GM23338 (cell line): ENCODE measurements around the gene PLOD2. TPM values are rescaled to one million over a fixed set of nuclear protein-coding genes. Genes with fewer than 3 reads are reported as not detected.

ENCODE experiments used
- ATAC-seq: fragments of 200-7000 bp; cut with Tn5 transposase; 3 replicates; pipeline ENCODE4 v1.9.1; 2020
- DNase-seq: peaks from one replicate; pipeline ENCODE4 v3.0.0-alpha.2; 2015; ENCODE audit warnings: low spot score
- H2AFZ ChIP-seq: fragments of 200-600 bp; sonication (generic); 2 replicates; pipeline ENCODE4 v1.8.0; 2016; ENCODE audit warnings: antibody characterized with exemption, mild to moderate bottlenecking, moderate library complexity
- H3F3A ChIP-seq: fragments of 200-600 bp; sonication (generic); replicated peaks from 2 replicates; pipeline ENCODE4 v1.8.0; 2017; ENCODE audit warnings: antibody characterized with exemption, mixed run types, low read depth
- H3K27ac ChIP-seq: fragments of 200-600 bp; sonication (generic); 2 replicates; pipeline ENCODE4 v1.6.1; 2016; ENCODE audit warnings: low read depth
- H3K27me3 ChIP-seq: fragments of 200-600 bp; sonication (generic); 2 replicates; pipeline ENCODE4 v1.8.0; 2016; ENCODE audit warnings: mild to moderate bottlenecking, mixed run types, moderate library complexity; ENCODE audit not compliant: insufficient read depth
- H3K36me3 ChIP-seq: fragments of 200-600 bp; sonication (generic); 2 replicates; pipeline ENCODE4 v1.8.0; 2016; ENCODE audit warnings: mild to moderate bottlenecking; ENCODE audit not compliant: insufficient read depth
- H3K4me1 ChIP-seq: fragments of 200-600 bp; sonication (generic); 2 replicates; pipeline ENCODE4 v1.8.0; 2016; ENCODE audit warnings: mild to moderate bottlenecking, moderate library complexity; ENCODE audit not compliant: insufficient read depth
- H3K4me2 ChIP-seq: fragments of 200-600 bp; sonication (generic); 2 replicates; pipeline ENCODE4 v1.7.1; 2017; ENCODE audit warnings: mixed run types
- H3K4me3 ChIP-seq: fragments of 200-600 bp; sonication (generic); 2 replicates; pipeline ENCODE4 v1.6.1; 2016; ENCODE audit warnings: mixed run types
- H3K79me2 ChIP-seq: fragments of 200-600 bp; sonication (generic); replicated peaks from 2 replicates; pipeline ENCODE4 v1.8.0; 2017; ENCODE audit warnings: mild to moderate bottlenecking; ENCODE audit not compliant: insufficient read depth
- H3K9me2 ChIP-seq: fragments of 200-600 bp; sonication (generic); 2 replicates; pipeline ENCODE4 v1.8.0; 2017; ENCODE audit not compliant: insufficient read depth
- H4K20me1 ChIP-seq: fragments of 200-600 bp; sonication (generic); replicated peaks from 2 replicates; pipeline ENCODE4 v1.8.0; 2017; ENCODE audit warnings: mild to moderate bottlenecking; ENCODE audit not compliant: insufficient read depth
- H3K27ac Mint-ChIP-seq: 2 replicates; pipeline ENCODE4 v1.8.0; 2020; ENCODE audit warnings: inconsistent platforms, mild to moderate bottlenecking, moderate library complexity, mixed read lengths
- H3K27me3 Mint-ChIP-seq: 3 replicates; pipeline ENCODE4 v1.8.0; 2022; ENCODE audit warnings: low read depth, mild to moderate bottlenecking, moderate library complexity, mixed read lengths, inconsistent platforms; ENCODE audit not compliant: insufficient read depth, poor library complexity
- H3K36me3 Mint-ChIP-seq: 3 replicates; pipeline ENCODE4 v1.8.0; 2021; ENCODE audit warnings: low read depth, mild to moderate bottlenecking, inconsistent platforms, moderate library complexity, mixed read lengths
- H3K4me1 Mint-ChIP-seq: 3 replicates; pipeline ENCODE4 v1.8.0; 2020; ENCODE audit warnings: mild to moderate bottlenecking, inconsistent platforms, mixed read lengths
- H3K4me3 Mint-ChIP-seq: 3 replicates; pipeline ENCODE4 v1.8.0; 2021; ENCODE audit warnings: moderate library complexity, mild to moderate bottlenecking, inconsistent platforms, mixed read lengths
- H3K9me3 Mint-ChIP-seq: 3 replicates; pipeline ENCODE4 v1.8.0; 2020; ENCODE audit warnings: moderate library complexity, mild to moderate bottlenecking, inconsistent platforms, mixed read lengths
- CREB1 ChIP-seq: fragments of 250-450 bp; sonication (Bioruptor Pico); IDR thresholded peaks from 2 replicates; pipeline ENCODE4 v1.5.0; 2020; ENCODE audit warnings: low read depth, mild to moderate bottlenecking, moderate library complexity
- EZH2 ChIP-seq: fragments of 200-600 bp; sonication (generic); IDR thresholded peaks from one replicate; pipeline ENCODE4 v1.8.0; 2017; ENCODE audit warnings: antibody characterized with exemption, mild to moderate bottlenecking, low read depth; ENCODE audit not compliant: unreplicated experiment
- EZH2phosphoT487 ChIP-seq: fragments of 200-600 bp; sonication (generic); IDR thresholded peaks from one replicate; pipeline ENCODE4 v1.8.1; 2018; ENCODE audit warnings: antibody characterized with exemption; ENCODE audit not compliant: unreplicated experiment
- JUNB ChIP-seq: IDR thresholded peaks from one replicate; pipeline ENCODE4 v1.6.1; 2016; ENCODE audit warnings: antibody characterized with exemption; ENCODE audit not compliant: unreplicated experiment
- NANOG ChIP-seq: IDR thresholded peaks from 2 replicates; pipeline ENCODE4 v1.6.1; 2016; ENCODE audit warnings: antibody characterized with exemption, borderline replicate concordance
- STAT1 ChIP-seq: IDR thresholded peaks from one replicate; pipeline ENCODE4 v1.6.1; 2016; ENCODE audit warnings: antibody characterized with exemption; ENCODE audit not compliant: unreplicated experiment
- ZNF114 ChIP-seq: fragments of 250-450 bp; sonication (Bioruptor Pico); IDR thresholded peaks from 2 replicates; pipeline ENCODE4 v1.5.0; 2020; ENCODE audit warnings: mild to moderate bottlenecking, moderate library complexity
- ZNF331 ChIP-seq: fragments of 250-450 bp; sonication (Bioruptor Pico); IDR thresholded peaks from 2 replicates; pipeline ENCODE4 v1.5.0; 2020; ENCODE audit warnings: low read depth, mild to moderate bottlenecking, moderate library complexity
- polyA plus RNA-seq: library from polyadenylated mRNA; unstranded; fragments of >200 nt; fragmentation: Nextera tagmentation; extraction: Ambion mirVana; gene quantifications from 2 replicates; pipeline ENCODE4 v1.2.1, GENCODE V29; 2016
- total RNA-seq: library from RNA; depleted of rRNA; stranded (reverse); fragments of >200 nt; shearing (Covaris generic); gene quantifications from 2 replicates; pipeline ENCODE4 v1.2.3, GENCODE V29; 2014
- TF ChIP-seq, protein P1 (sequence below): fragments of 250-450 bp; sonication (Bioruptor Pico); IDR thresholded peaks from 2 replicates; pipeline ENCODE4 v1.5.0; 2020; ENCODE audit warnings: mild to moderate bottlenecking, moderate library complexity
- TF ChIP-seq, protein P2 (sequence below), 2 experiments: fragments of 200-600 bp in 1 of 2; sonication (generic) in 1 of 2; conservative IDR thresholded peaks; 2 replicates each; pipeline versions ENCODE4 v1.5.1 to v1.6.1; 2016 to 2017; ENCODE audit warnings: antibody characterized with exemption in 2 of 2, low read depth in 2 of 2, mild to moderate bottlenecking in 2 of 2, moderate library complexity in 1 of 2
- TF ChIP-seq, protein P3 (sequence below): IDR thresholded peaks from one replicate; pipeline ENCODE4 v1.6.1; 2018; ENCODE audit warnings: antibody characterized with exemption; ENCODE audit not compliant: unreplicated experiment

The PLOD2 gene
- total and polyA plus RNA-seq, 2 experiments from 2014 or later, result 26.7 to 30.5 TPM

DNA sequence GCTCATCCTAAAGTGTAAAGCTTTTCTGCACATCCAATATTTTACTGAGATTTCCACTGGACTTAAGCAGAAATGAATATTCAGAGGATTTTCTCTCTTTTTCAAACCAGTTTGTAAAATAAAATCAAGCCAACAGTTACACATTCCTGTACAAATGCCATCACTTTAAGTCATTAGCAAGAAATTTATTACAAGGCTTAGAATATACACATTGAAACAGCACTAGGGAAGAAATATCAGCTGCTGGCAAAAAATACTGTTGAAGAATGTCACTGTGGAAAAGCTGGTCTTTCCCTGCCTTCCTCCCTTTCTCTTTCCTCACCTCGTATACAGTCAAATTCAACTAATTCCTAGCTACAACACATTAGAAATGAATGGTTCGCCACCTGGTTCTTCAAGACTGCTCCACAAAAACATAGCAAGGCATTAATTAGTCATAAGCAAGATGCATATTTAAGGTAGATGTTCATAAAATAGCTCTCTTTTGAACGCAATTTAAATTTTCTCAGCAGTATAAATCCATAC, 21.3 kb downstream of the PLOD2 start (continued):
- no peak for TF ChIP-seq ZNF331 (CRISPR knock-in tag)
- no peak for TF ChIP-seq NANOG
- TF ChIP-seq CREB1 (CRISPR knock-in tag), result no peak
- TF ChIP-seq EZH2, result no peak
- no peak for TF ChIP-seq STAT1
- TF ChIP-seq JUNB, result no peak

DNA sequence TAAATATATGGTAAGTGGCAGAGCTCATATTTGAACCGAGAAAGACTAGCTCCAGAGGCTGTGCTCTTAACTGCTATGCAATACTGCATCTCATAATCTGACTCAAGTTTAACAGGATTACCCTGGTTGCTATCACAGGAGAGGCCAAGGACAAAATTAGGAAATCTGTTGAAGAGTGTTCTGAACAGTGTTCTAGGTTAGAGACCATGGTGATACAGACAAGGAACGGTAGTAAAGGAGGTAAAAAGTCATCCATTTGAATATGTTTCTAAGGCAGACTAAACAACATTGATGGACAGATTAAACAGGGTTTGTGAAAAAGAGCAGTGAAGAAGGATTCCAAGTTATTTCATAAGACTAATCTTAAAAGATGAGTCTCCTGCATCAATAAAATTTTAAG, 22.1 kb downstream of the PLOD2 start:
- DNase-seq (no peak), ATAC-seq (no peak)
- TF ChIP-seq ZNF331 (CRISPR knock-in tag) (no peak), JUNB (no peak), CREB1 (CRISPR knock-in tag) (no peak), EZH2phosphoT487 (no peak), ZNF114 (CRISPR knock-in tag) (no peak)
- TF ChIP-seq, protein P1, sequence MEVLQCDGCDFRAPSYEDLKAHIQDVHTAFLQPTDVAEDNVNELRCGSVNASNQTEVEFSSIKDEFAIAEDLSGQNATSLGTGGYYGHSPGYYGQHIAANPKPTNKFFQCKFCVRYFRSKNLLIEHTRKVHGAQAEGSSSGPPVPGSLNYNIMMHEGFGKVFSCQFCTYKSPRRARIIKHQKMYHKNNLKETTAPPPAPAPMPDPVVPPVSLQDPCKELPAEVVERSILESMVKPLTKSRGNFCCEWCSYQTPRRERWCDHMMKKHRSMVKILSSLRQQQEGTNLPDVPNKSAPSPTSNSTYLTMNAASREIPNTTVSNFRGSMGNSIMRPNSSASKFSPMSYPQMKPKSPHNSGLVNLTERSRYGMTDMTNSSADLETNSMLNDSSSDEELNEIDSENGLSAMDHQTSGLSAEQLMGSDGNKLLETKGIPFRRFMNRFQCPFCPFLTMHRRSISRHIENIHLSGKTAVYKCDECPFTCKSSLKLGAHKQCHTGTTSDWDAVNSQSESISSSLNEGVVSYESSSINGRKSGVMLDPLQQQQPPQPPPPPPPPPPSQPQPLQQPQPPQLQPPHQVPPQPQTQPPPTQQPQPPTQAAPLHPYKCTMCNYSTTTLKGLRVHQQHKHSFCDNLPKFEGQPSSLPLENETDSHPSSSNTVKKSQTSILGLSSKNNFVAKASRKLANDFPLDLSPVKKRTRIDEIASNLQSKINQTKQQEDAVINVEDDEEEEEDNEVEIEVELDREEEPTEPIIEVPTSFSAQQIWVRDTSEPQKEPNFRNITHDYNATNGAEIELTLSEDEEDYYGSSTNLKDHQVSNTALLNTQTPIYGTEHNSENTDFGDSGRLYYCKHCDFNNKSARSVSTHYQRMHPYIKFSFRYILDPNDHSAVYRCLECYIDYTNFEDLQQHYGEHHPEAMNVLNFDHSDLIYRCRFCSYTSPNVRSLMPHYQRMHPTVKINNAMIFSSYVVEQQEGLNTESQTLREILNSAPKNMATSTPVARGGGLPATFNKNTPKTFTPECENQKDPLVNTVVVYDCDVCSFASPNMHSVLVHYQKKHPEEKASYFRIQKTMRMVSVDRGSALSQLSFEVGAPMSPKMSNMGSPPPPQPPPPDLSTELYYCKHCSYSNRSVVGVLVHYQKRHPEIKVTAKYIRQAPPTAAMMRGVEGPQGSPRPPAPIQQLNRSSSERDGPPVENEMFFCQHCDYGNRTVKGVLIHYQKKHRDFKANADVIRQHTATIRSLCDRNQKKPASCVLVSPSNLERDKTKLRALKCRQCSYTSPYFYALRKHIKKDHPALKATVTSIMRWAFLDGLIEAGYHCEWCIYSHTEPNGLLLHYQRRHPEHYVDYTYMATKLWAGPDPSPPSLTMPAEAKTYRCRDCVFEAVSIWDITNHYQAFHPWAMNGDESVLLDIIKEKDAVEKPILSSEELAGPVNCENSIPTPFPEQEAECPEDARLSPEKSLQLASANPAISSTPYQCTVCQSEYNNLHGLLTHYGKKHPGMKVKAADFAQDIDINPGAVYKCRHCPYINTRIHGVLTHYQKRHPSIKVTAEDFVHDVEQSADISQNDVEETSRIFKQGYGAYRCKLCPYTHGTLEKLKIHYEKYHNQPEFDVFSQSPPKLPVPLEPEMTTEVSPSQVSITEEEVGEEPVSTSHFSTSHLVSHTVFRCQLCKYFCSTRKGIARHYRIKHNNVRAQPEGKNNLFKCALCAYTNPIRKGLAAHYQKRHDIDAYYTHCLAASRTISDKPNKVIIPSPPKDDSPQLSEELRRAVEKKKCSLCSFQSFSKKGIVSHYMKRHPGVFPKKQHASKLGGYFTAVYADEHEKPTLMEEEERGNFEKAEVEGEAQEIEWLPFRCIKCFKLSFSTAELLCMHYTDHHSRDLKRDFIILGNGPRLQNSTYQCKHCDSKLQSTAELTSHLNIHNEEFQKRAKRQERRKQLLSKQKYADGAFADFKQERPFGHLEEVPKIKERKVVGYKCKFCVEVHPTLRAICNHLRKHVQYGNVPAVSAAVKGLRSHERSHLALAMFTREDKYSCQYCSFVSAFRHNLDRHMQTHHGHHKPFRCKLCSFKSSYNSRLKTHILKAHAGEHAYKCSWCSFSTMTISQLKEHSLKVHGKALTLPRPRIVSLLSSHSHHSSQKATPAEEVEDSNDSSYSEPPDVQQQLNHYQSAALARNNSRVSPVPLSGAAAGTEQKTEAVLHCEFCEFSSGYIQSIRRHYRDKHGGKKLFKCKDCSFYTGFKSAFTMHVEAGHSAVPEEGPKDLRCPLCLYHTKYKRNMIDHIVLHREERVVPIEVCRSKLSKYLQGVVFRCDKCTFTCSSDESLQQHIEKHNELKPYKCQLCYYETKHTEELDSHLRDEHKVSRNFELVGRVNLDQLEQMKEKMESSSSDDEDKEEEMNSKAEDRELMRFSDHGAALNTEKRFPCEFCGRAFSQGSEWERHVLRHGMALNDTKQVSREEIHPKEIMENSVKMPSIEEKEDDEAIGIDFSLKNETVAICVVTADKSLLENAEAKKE, result no peak
- TF ChIP-seq, protein P2, sequence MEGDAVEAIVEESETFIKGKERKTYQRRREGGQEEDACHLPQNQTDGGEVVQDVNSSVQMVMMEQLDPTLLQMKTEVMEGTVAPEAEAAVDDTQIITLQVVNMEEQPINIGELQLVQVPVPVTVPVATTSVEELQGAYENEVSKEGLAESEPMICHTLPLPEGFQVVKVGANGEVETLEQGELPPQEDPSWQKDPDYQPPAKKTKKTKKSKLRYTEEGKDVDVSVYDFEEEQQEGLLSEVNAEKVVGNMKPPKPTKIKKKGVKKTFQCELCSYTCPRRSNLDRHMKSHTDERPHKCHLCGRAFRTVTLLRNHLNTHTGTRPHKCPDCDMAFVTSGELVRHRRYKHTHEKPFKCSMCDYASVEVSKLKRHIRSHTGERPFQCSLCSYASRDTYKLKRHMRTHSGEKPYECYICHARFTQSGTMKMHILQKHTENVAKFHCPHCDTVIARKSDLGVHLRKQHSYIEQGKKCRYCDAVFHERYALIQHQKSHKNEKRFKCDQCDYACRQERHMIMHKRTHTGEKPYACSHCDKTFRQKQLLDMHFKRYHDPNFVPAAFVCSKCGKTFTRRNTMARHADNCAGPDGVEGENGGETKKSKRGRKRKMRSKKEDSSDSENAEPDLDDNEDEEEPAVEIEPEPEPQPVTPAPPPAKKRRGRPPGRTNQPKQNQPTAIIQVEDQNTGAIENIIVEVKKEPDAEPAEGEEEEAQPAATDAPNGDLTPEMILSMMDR (conservative IDR thresholded peaks at IDR 0.05; ENCODE audit: low read depth in 2 of 2), result no peak
- TF ChIP-seq, protein P3, sequence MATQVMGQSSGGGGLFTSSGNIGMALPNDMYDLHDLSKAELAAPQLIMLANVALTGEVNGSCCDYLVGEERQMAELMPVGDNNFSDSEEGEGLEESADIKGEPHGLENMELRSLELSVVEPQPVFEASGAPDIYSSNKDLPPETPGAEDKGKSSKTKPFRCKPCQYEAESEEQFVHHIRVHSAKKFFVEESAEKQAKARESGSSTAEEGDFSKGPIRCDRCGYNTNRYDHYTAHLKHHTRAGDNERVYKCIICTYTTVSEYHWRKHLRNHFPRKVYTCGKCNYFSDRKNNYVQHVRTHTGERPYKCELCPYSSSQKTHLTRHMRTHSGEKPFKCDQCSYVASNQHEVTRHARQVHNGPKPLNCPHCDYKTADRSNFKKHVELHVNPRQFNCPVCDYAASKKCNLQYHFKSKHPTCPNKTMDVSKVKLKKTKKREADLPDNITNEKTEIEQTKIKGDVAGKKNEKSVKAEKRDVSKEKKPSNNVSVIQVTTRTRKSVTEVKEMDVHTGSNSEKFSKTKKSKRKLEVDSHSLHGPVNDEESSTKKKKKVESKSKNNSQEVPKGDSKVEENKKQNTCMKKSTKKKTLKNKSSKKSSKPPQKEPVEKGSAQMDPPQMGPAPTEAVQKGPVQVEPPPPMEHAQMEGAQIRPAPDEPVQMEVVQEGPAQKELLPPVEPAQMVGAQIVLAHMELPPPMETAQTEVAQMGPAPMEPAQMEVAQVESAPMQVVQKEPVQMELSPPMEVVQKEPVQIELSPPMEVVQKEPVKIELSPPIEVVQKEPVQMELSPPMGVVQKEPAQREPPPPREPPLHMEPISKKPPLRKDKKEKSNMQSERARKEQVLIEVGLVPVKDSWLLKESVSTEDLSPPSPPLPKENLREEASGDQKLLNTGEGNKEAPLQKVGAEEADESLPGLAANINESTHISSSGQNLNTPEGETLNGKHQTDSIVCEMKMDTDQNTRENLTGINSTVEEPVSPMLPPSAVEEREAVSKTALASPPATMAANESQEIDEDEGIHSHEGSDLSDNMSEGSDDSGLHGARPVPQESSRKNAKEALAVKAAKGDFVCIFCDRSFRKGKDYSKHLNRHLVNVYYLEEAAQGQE, result no peak
- Mint-ChIP-seq H3K27me3 (no peaks in the 10 kb centered on the region), H3K36me3 (0 out of 3 replicates have a peak, but pooled peaks cover 3% of the 10 kb centered on the region), H3K27ac (no peak overlapping the region), H3K9me3 (no peaks in the 10 kb centered on the region), H3K4me1 (peaks cover 23% of the 10 kb centered on the region), H3K4me3 (no peak overlapping the region)
- Histone ChIP-seq H3K27me3 (no peaks in the 10 kb centered on the region), H2AFZ (no peak overlapping the region), H3K4me2 (no peak overlapping the region), H3K4me3 (no peak overlapping the region), H3K4me1 (peaks cover 24% of the 10 kb centered on the region), H4K20me1 (no peaks in the 10 kb centered on the region), H3F3A (no peaks in the 10 kb centered on the region), H3K79me2 (peaks cover 55% of the 10 kb centered on the region), H3K36me3 (no peaks in the 10 kb centered on the region), H3K9me2 (no peaks in the 10 kb centered on the region), H3K27ac (no peak overlapping the region)
